ENCODE results near the gene ECSCR. TPM values are rescaled to one million over a fixed set of nuclear protein-coding genes. Genes with fewer than 3 reads are reported as not detected.

The ECSCR gene
- total RNA-seq, 2 donors from 2014 or later, result 30.1 to 35.4 TPM

DNA sequence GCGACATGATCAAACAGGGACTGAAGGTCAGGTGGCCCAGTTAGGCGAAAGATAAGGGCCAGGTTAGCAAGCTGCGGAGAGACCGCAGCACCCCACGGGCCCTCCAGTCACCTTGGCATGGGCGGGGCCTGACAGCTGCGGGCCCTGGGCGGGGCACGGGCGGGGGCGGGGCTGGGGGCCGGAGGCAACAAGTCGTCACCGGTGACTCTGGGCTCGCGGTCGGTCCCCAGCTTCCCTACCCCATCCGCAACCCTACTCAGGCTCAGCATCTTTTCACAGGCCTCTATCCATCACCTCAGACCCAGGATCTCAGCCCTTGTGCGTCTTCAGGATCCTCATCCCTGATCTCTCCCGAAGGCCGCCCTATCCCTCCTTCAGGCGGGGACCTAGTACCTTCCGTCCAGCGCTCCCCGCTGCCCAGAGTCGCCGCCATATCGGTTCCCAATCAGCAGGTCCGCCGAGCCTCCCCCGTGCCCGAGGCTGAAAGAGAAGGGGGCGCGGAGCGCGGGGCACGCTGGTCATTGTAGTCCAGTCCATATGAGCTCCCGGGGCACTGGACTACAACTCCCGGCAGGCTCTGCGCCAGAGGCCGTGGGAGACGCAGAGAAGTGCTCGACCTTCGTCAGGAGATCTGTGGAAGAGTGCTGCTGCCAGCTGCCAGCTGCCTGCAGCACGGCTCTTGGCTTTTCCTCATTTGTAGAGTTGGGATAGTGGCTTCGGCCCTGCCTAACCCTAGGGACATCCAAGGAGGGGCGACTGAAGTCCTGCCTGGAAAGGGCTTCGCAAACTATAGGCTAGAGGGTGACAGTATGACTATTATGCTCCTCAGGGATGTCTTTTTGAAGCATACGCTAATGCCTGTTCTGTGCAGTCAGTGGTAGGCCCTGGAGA lies 23.3 kb downstream of the ECSCR start, which contains the start of gene DNAJC18:
TSS of gene DNAJC18 (minus strand) at position 513 of the 891 bp plus-strand sequence. CDS start at position 433, 80 bp downstream.
- TF ChIP-seq, protein P1, sequence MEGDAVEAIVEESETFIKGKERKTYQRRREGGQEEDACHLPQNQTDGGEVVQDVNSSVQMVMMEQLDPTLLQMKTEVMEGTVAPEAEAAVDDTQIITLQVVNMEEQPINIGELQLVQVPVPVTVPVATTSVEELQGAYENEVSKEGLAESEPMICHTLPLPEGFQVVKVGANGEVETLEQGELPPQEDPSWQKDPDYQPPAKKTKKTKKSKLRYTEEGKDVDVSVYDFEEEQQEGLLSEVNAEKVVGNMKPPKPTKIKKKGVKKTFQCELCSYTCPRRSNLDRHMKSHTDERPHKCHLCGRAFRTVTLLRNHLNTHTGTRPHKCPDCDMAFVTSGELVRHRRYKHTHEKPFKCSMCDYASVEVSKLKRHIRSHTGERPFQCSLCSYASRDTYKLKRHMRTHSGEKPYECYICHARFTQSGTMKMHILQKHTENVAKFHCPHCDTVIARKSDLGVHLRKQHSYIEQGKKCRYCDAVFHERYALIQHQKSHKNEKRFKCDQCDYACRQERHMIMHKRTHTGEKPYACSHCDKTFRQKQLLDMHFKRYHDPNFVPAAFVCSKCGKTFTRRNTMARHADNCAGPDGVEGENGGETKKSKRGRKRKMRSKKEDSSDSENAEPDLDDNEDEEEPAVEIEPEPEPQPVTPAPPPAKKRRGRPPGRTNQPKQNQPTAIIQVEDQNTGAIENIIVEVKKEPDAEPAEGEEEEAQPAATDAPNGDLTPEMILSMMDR (IDR thresholded peaks at IDR 0.05), result no peak
- peaks cover 9% of the 10 kb centered on the region for H3K36me3 ChIP-seq
- H3K27ac ChIP-seq, result peak within 1 kb of the TSS; percentile 96 to 97
- H3K9me3 ChIP-seq, result no peaks in the 10 kb centered on the region
- DNase-seq (ENCODE audit: low spot score), result peak; percentile 94
- H3K4me3 ChIP-seq, result peak within 1 kb of the TSS; percentile 76 to 87
- H3K4me1 ChIP-seq, result peaks cover 0 to 13% of the 10 kb centered on the region in 2 donors
- H3K27me3 ChIP-seq, result no peaks in the 10 kb centered on the region

DNA sequence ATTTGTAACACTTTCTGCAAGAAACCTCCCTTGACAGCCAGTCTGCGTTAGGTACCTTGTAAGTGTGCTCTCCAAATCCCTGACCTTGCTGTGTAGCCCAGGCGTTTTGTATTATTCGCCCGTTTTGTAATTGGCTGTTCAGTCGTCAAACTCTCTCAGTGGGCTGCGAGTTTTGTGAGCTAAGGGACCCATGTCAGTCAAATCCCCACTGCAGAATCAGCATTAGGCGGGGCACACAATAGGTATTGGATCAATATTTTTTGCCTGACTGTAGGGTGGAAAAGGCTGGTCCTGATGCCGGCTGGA lies 23.9 kb downstream of the ECSCR start:
- peaks cover 0 to 13% of the 10 kb centered on the region in 2 donors for H3K4me1 ChIP-seq
- H3K36me3 ChIP-seq, result peaks cover 15% of the 10 kb centered on the region
- H3K4me3 ChIP-seq, result peak overlapping the region; percentile 76 to 87
- TF ChIP-seq, protein P1 (IDR thresholded peaks at IDR 0.05), result no peak
- DNase-seq (ENCODE audit: low spot score), result no peak
- H3K27me3 ChIP-seq, result no peaks in the 10 kb centered on the region
- H3K9me3 ChIP-seq, result no peaks in the 10 kb centered on the region
- peak overlapping the region; percentile 96 to 97 for H3K27ac ChIP-seq

DNA sequence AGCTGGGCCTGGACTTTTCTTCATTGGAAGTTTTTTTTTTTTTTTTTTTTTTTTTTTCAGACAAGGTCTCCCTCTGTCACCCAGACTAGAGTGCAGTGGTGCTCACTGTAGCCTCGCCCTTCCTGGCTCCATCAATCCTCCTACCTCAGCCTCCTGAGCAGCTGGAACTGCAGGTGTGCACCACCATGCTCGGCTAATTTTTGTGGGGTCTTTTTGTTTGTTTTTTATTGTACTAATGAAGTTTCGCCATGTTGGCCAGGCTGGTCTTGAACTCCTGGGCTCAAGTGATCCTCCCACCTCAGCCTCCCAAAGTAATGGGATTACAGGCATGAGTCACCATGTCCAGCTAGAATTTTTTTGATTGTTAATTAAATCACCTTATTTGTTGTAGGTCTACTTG lies 26.9 kb downstream of the ECSCR start:
- Histone ChIP-seq H3K4me3 (no peak overlapping the region), H3K9me3 (no peaks in the 10 kb centered on the region), H3K27me3 (no peaks in the 10 kb centered on the region), H3K4me1 (peaks cover 0 to 13% of the 10 kb centered on the region in 2 donors), H3K27ac (no peak overlapping the region), H3K36me3 (peaks cover 28% of the 10 kb centered on the region)
- TF ChIP-seq, protein P1 (IDR thresholded peaks at IDR 0.05), result no peak
- DNase-seq (ENCODE audit: low spot score), result no peak

DNA sequence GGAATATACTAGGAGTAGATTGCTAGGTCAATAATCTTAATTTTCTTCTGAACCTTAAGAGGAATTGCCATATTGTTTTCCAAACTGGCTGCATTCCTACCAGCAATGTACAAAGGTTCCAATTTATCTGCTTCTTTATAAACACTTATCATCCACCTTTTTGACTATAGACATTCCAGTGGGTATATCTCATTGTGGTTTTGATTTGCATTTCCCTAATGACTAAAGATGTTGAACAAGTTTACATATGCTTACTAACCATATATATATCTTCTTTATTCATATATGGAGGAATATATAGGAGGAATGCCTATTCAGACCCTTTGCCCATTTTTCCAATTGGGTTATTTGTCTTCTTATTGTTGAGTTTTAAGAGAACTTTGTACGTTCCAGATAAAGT lies 30.8 kb downstream of the ECSCR start:
- Histone ChIP-seq H3K9me3 (no peaks in the 10 kb centered on the region), H3K4me1 (no peaks in the 10 kb centered on the region), H3K27ac (no peak overlapping the region), H3K27me3 (no peaks in the 10 kb centered on the region), H3K36me3 (peaks cover 43% of the 10 kb centered on the region), H3K4me3 (no peak overlapping the region)
- TF ChIP-seq, protein P1 (IDR thresholded peaks at IDR 0.05), result no peak
- DNase-seq (ENCODE audit: low spot score), result no peak

DNA sequence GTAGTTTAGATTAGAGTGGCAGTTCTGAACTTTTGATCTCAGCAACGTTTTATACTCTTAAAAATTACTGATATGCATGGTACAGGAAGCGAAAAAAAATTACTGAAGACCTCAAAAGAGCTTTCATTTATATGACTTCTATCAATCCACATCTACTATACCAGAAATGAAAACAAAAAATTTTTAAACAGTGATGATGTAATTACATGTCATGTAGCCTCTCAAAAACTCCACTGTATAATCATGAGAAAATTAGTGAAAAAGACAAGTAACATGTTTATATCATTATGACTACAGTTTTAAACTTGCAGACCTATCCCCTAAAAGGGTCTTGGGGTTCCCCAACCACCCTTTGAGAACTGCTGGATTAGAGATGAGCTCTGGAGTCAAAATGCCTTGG lies 32.5 kb downstream of the ECSCR start:
- peaks cover 45% of the 10 kb centered on the region for H3K36me3 ChIP-seq
- H3K27me3 ChIP-seq, result no peaks in the 10 kb centered on the region
- no peak overlapping the region for H3K4me3 ChIP-seq

More for the DNA sequence above, 32.5 kb downstream of the ECSCR start:
- no peaks in the 10 kb centered on the region for H3K4me1 ChIP-seq
- no peaks in the 10 kb centered on the region for H3K9me3 ChIP-seq
- TF ChIP-seq, protein P1 (IDR thresholded peaks at IDR 0.05), result no peak
- no peak for DNase-seq (ENCODE audit: low spot score)
- no peak overlapping the region for H3K27ac ChIP-seq
